Superior temporal gyrus (tissue), 1 donor: ENCODE data around the gene LAMA4.
"Not testable (repeated sequence)": the region's sequence is repeated elsewhere in the genome, so short reads cannot be mapped to it uniquely, and the experiment has no call there.

Source experiments
- DNase-seq: peaks from one replicate; pipeline ENCODE4 v3.0.0-alpha.2; 2016; ENCODE audit errors: extremely low spot score

Gene LAMA4

GRCh38 chr6:112209131-112209530 is 45.2 kb downstream of the LAMA4 start:
- no peak for DNase-seq

- no peak for DNase-seq
Observed at GRCh38 chr6:112207776-112208175, 46.6 kb downstream of the LAMA4 start.

- no peak for DNase-seq
Observed at GRCh38 chr6:112207131-112207530, 47.2 kb downstream of the LAMA4 start.

GRCh38 chr6:112206110-112206458 is 48.3 kb downstream of the LAMA4 start:
- DNase-seq: no peak

GRCh38 chr6:112205427-112206109 is 48.8 kb downstream of the LAMA4 start:
- no peak for DNase-seq

GRCh38 chr6:112204350-112204706 is 50.0 kb downstream of the LAMA4 start:
- no peak for DNase-seq

- DNase-seq: no peak
Observed at GRCh38 chr6:112203577-112204349, 50.6 kb downstream of the LAMA4 start.

- DNase-seq: no peak
Observed at GRCh38 chr6:112202639-112203341, 51.6 kb downstream of the LAMA4 start.

- not testable (repeated sequence) for DNase-seq
Observed at GRCh38 chr6:112200185-112200914, 54.0 kb downstream of the LAMA4 start.

- no peak for DNase-seq
Observed at GRCh38 chr6:112199001-112199403, 55.4 kb downstream of the LAMA4 start.

- no peak for DNase-seq
Observed at GRCh38 chr6:112198582-112198981, 55.8 kb downstream of the LAMA4 start.

- no peak for DNase-seq
Observed at GRCh38 chr6:112197636-112198035, 56.7 kb downstream of the LAMA4 start.

- DNase-seq: no peak
Observed at GRCh38 chr6:112196306-112196705, 58.1 kb downstream of the LAMA4 start.

- DNase-seq: no peak
Observed at GRCh38 chr6:112195166-112195565, 59.2 kb downstream of the LAMA4 start.

- DNase-seq: no peak
Observed at GRCh38 chr6:112194511-112194910, 59.9 kb downstream of the LAMA4 start.

- no peak for DNase-seq
Observed at GRCh38 chr6:112193535-112194051, 60.8 kb downstream of the LAMA4 start.

- no peak for DNase-seq
Observed at GRCh38 chr6:112193117-112193516, 61.2 kb downstream of the LAMA4 start.

- DNase-seq: no peak
Observed at GRCh38 chr6:112191509-112192020, 62.8 kb downstream of the LAMA4 start.

GRCh38 chr6:112190164-112190563 is 64.2 kb downstream of the LAMA4 start:
- no peak for DNase-seq

- DNase-seq: no peak
Observed at GRCh38 chr6:112189494-112189893, 64.9 kb downstream of the LAMA4 start.

GRCh38 chr6:112188906-112189305 is 65.5 kb downstream of the LAMA4 start:
- no peak for DNase-seq

GRCh38 chr6:112187736-112188135 is 66.6 kb downstream of the LAMA4 start:
- DNase-seq: no peak
